HepG2 (cell line): Measurements from ENCODE around the gene TBL2. TPM values are rescaled to one million over a fixed set of nuclear protein-coding genes. Genes with fewer than 3 reads are reported as not detected.

ENCODE experiments used
- ARNTL ChIP-seq: sonication (generic); formaldehyde crosslinking; IDR thresholded peaks from 2 replicates; pipeline ENCODE4 v1.4.0; 2020; ENCODE audit warnings: mild to moderate bottlenecking, missing genetic modification reagents
- CREB1 ChIP-seq, 2 experiments: fragments of 450-650 bp in 1 of 2; IDR thresholded peaks; 2 replicates each; pipeline ENCODE4 v1.6.1; 2016 to 2017; ENCODE audit warnings: control low read depth in 1 of 2, mild to moderate bottlenecking in 1 of 2, missing compliant biosample characterization in 1 of 2, missing genetic modification characterization in 1 of 2
- ERF ChIP-seq: IDR thresholded peaks from 2 replicates; pipeline ENCODE4 v1.6.1; 2018; ENCODE audit warnings: missing biosample characterization, missing genetic modification reagents
- FOXK1 ChIP-seq: sonication (generic); formaldehyde crosslinking; IDR thresholded peaks from 2 replicates; pipeline ENCODE4 v1.4.0; 2020; ENCODE audit warnings: low read depth, missing genetic modification reagents, borderline replicate concordance
- IRF2 ChIP-seq: IDR thresholded peaks from 2 replicates; pipeline ENCODE4 v1.6.1; 2018; ENCODE audit warnings: missing genetic modification reagents, missing compliant biosample characterization
- POLR2AphosphoS5 ChIP-seq: IDR thresholded peaks from 2 replicates; pipeline ENCODE4 v1.6.1; 2012; ENCODE audit warnings: low read depth, low read length
- RBAK ChIP-seq: sonication (generic); formaldehyde crosslinking; IDR thresholded peaks from 2 replicates; pipeline ENCODE4 v1.5.1; 2020; ENCODE audit warnings: mild to moderate bottlenecking, missing genetic modification reagents
- TGIF2 ChIP-seq: IDR thresholded peaks from 2 replicates; pipeline ENCODE4 v1.6.1; 2016; ENCODE audit warnings: control low read depth, missing compliant biosample characterization
- ZBTB20 ChIP-seq: sonication (generic); formaldehyde crosslinking; IDR thresholded peaks from 2 replicates; pipeline ENCODE4 v1.8.1; 2023; ENCODE audit warnings: missing genetic modification reagents, low read depth, mild to moderate bottlenecking, borderline replicate concordance
- ZC3H4 ChIP-seq: sonication (generic); formaldehyde crosslinking; IDR thresholded peaks from 2 replicates; pipeline ENCODE4 v1.4.0; 2020; ENCODE audit warnings: missing genetic modification reagents, borderline replicate concordance
- ZFAT ChIP-seq: sonication (generic); formaldehyde crosslinking; conservative IDR thresholded peaks from 2 replicates; pipeline ENCODE4 v1.8.1; 2023; ENCODE audit warnings: missing genetic modification reagents, inconsistent platforms
- ZNF136 ChIP-seq: sonication (generic); formaldehyde crosslinking; IDR thresholded peaks from 2 replicates; pipeline ENCODE4 v1.8.1; 2022; ENCODE audit warnings: low read depth, mild to moderate bottlenecking, moderate library complexity, missing genetic modification reagents
- ZNF317 ChIP-seq: sonication (generic); formaldehyde crosslinking; IDR thresholded peaks from 2 replicates; pipeline ENCODE4 v1.5.0; 2020; ENCODE audit warnings: mild to moderate bottlenecking, missing genetic modification reagents
- ZNF337 ChIP-seq: sonication (generic); formaldehyde crosslinking; IDR thresholded peaks from 2 replicates; pipeline ENCODE4 v1.5.1; 2020; ENCODE audit warnings: missing genetic modification reagents, low read depth, mild to moderate bottlenecking, borderline replicate concordance
- ZNF629 ChIP-seq: sonication (generic); formaldehyde crosslinking; conservative IDR thresholded peaks from 2 replicates; pipeline ENCODE4 v1.5.0; 2020; ENCODE audit warnings: missing genetic modification reagents
- ZNF720 ChIP-seq: sonication (generic); formaldehyde crosslinking; IDR thresholded peaks from 2 replicates; pipeline ENCODE4 v1.4.0; 2020; ENCODE audit warnings: missing genetic modification reagents
- ZNF83 ChIP-seq: sonication (generic); formaldehyde crosslinking; IDR thresholded peaks from 2 replicates; pipeline ENCODE4 v1.4.0; 2020; ENCODE audit warnings: missing genetic modification reagents, mild to moderate bottlenecking, borderline replicate concordance
- ZSCAN21 ChIP-seq: sonication (generic); formaldehyde crosslinking; IDR thresholded peaks from 2 replicates; pipeline ENCODE4 v1.8.0; 2022; ENCODE audit warnings: mild to moderate bottlenecking, missing genetic modification reagents, moderate library complexity, borderline replicate concordance
- ZZZ3 ChIP-seq: sonication (generic); formaldehyde crosslinking; IDR thresholded peaks from 2 replicates; pipeline ENCODE4 v1.4.0; 2020; ENCODE audit warnings: missing genetic modification reagents, mild to moderate bottlenecking, borderline replicate concordance
- polyA plus RNA-seq, 8 experiments: library from polyadenylated mRNA; depleted of rRNA in 3 of 8; stranded (reverse) in 7 of 8; unstranded in 1 of 8; fragments of >200 nt; fragmentation: Illumina TruSeq in 4 of 8; extraction: Trizol in 4 of 8; gene quantifications; 2 replicates each; pipeline versions ENCODE4 v1.2.1 to v1.2.3, GENCODE V29; 2011 to 2016; ENCODE audit warnings: low read depth in 4 of 8, missing spikeins in 1 of 8, mixed read lengths in 1 of 8; ENCODE audit not compliant: insufficient read depth in 1 of 8
- total RNA-seq, 5 experiments: library from RNA; depleted of rRNA; stranded (reverse); fragments of >200 nt; fragmentation: Illumina TruSeq; extraction: Trizol; gene quantifications; 2 replicates each; pipeline ENCODE4 v1.2.3, GENCODE V29; 2016; ENCODE audit warnings: low read depth in 1 of 5
- TF ChIP-seq, protein P1 (sequence below): sonication (generic); formaldehyde crosslinking; IDR thresholded peaks from 2 replicates; pipeline ENCODE4 v1.5.0; 2020; ENCODE audit warnings: missing genetic modification reagents
- TF ChIP-seq, protein P2 (sequence below): sonication (generic); formaldehyde crosslinking; IDR thresholded peaks from 2 replicates; pipeline ENCODE4 v1.4.0; 2020; ENCODE audit warnings: missing genetic modification reagents; ENCODE audit errors: not compliant biosample characterization
- TF ChIP-seq, protein P3 (sequence below): sonication (generic); formaldehyde crosslinking; IDR thresholded peaks from 2 replicates; pipeline ENCODE4 v1.5.1; 2020; ENCODE audit warnings: missing genetic modification reagents, mild to moderate bottlenecking, borderline replicate concordance
- TF ChIP-seq, protein P4 (sequence below): sonication (generic); formaldehyde crosslinking; IDR thresholded peaks from 2 replicates; pipeline ENCODE4 v1.8.0; 2022; ENCODE audit warnings: low read depth, missing genetic modification reagents

The TBL2 gene
- total and polyA plus RNA-seq, 2 of the 13 experiments (the other 11 are each of a cell fraction or from before 2014, with no cell fraction given), result 43.4 to 47.2 TPM

DNA sequence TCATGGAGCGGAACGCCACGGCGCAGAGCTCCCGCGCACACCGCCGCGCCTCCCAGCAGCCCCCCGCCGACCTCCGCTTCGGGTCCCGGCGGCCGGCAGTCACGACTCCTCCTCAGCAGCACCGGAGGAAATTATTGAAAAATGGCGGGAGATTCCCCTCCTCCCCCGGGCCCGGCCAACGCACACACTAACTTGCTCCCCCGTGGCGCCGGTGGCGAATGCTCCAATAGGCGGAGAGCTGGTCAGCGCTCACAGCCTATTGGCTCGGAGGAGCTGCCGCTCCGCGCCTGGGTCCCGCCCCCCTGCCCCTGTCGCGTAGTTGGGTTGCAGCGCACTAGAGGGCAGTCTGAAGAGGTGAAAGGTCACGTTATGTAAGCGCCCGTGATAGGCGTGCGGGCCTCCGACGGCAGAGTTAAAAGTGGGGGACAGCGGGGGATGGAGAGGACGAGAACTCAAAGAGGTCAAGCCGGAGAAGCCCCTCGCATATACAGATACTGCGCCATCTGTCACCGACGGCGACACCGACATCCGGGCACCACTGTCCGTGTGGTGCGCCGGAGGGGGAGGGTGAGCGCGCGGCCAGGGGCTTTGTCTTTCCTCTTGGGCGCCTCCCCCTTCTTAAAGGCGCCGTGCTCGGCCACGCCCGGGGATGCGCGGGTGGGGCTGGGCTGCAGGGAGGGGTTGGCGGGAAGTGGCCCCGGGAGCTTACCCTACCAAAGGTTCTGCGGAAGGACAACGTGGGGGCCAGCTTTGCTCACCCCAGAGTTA, 56.1 kb downstream of the TBL2 start, which contains the start of gene BAZ1B (continued):
- TF ChIP-seq FOXK1 (CRISPR knock-in tag) (0 out of 2 replicates have a peak, but pooled peaks have one; percentile 54), ZNF83 (no peak), ZNF720 (no peak), ZSCAN21 (CRISPR knock-in tag) (no peak; the same call in 1 of the 2 replicates), IRF2 (CRISPR knock-in tag) (peak; percentile 54), RBAK (CRISPR knock-in tag) (no peak), ERF (CRISPR knock-in tag) (no peak; the same call in 1 of the 2 replicates), ZBTB20 (no peak), ZNF136 (CRISPR knock-in tag) (0 out of 2 replicates have a peak, but pooled peaks have one; percentile 30), ZFAT (no peak), TGIF2 (CRISPR knock-in tag) (peak; percentile 21), ZNF629 (CRISPR knock-in tag) (no peak), ZC3H4 (no peak), ZZZ3 (no peak), POLR2AphosphoS5 (peak; percentile 67), ZNF337 (no peak), CREB1 (IDR thresholded peaks at IDR 0.05) (peak; percentile 81), CREB1 (CRISPR knock-in tag; IDR thresholded peaks at IDR 0.05) (peak; percentile 85), ZNF317 (peak; percentile 60; the same call in 1 of the 2 replicates), ARNTL (CRISPR knock-in tag) (peak; percentile 79)
- TF ChIP-seq, protein P1, sequence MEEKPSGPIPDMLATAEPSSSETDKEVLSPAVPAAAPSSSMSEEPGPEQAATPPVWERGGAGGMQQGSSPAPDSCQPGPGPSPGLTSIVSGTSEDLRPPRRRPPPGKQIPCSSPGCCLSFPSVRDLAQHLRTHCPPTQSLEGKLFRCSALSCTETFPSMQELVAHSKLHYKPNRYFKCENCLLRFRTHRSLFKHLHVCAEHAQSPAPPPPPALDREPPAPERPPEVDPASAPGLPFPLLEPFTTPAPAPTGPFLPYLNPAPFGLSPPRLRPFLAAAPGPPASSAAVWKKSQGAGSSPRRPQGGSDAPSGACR (CRISPR knock-in tag), result peak; percentile 61; the same call in 1 of the 2 replicates
- TF ChIP-seq, protein P2, sequence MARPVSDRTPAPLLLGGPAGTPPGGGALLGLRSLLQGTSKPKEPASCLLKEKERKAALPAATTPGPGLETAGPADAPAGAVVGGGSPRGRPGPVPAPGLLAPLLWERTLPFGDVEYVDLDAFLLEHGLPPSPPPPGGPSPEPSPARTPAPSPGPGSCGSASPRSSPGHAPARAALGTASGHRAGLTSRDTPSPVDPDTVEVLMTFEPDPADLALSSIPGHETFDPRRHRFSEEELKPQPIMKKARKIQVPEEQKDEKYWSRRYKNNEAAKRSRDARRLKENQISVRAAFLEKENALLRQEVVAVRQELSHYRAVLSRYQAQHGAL, result no peak
- TF ChIP-seq, protein P3, sequence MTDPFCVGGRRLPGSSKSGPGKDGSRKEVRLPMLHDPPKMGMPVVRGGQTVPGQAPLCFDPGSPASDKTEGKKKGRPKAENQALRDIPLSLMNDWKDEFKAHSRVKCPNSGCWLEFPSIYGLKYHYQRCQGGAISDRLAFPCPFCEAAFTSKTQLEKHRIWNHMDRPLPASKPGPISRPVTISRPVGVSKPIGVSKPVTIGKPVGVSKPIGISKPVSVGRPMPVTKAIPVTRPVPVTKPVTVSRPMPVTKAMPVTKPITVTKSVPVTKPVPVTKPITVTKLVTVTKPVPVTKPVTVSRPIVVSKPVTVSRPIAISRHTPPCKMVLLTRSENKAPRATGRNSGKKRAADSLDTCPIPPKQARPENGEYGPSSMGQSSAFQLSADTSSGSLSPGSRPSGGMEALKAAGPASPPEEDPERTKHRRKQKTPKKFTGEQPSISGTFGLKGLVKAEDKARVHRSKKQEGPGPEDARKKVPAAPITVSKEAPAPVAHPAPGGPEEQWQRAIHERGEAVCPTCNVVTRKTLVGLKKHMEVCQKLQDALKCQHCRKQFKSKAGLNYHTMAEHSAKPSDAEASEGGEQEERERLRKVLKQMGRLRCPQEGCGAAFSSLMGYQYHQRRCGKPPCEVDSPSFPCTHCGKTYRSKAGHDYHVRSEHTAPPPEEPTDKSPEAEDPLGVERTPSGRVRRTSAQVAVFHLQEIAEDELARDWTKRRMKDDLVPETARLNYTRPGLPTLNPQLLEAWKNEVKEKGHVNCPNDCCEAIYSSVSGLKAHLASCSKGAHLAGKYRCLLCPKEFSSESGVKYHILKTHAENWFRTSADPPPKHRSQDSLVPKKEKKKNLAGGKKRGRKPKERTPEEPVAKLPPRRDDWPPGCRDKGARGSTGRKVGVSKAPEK (CRISPR knock-in tag), result no peak
- TF ChIP-seq, protein P4, sequence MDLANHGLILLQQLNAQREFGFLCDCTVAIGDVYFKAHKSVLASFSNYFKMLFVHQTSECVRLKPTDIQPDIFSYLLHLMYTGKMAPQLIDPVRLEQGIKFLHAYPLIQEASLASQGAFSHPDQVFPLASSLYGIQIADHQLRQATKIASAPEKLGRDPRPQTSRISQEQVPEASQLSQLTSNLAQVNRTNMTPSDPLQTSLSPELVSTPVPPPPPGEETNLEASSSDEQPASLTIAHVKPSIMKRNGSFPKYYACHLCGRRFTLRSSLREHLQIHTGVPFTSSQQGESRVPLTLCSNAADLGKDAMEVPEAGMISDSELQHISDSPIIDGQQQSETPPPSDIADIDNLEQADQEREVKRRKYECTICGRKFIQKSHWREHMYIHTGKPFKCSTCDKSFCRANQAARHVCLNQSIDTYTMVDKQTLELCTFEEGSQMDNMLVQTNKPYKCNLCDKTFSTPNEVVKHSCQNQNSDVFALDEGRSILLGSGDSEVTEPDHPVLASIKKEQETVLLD, result peak; percentile 79
